ENCODE data around the gene OR52K2.

OR52K2 gene

GRCh38 chr11:4460151-4460550 is 11.1 kb downstream of the OR52K2 start:
- DNase-seq (ENCODE audit: low read depth): no peak
- no peak overlapping the region for H3K4me3 ChIP-seq (ENCODE audit: low read depth, low read length)
- no peak for TF ChIP-seq CTCF (IDR thresholded peaks at IDR 0.05; ENCODE audit: insufficient read depth, low read depth, low read length, missing control alignments)

GRCh38 chr11:4464216-4465159 is 15.4 kb downstream of the OR52K2 start:
- TF ChIP-seq CTCF (IDR thresholded peaks at IDR 0.05; ENCODE audit: insufficient read depth, low read depth, low read length, missing control alignments): no peak
- no peak overlapping the region for H3K4me3 ChIP-seq (ENCODE audit: low read depth, low read length)
- no peak for DNase-seq (ENCODE audit: low read depth)

- no peak for TF ChIP-seq CTCF (IDR thresholded peaks at IDR 0.05; ENCODE audit: insufficient read depth, low read depth, low read length, missing control alignments)
Measured at GRCh38 chr11:4465407-4465806, 16.3 kb downstream of the OR52K2 start.

GRCh38 chr11:4466131-4466870 is 17.2 kb downstream of the OR52K2 start:
- DNase-seq (ENCODE audit: low read depth): no peak
- H3K4me3 ChIP-seq (ENCODE audit: low read depth, low read length): no peak overlapping the region
- no peak for TF ChIP-seq CTCF (IDR thresholded peaks at IDR 0.05; ENCODE audit: insufficient read depth, low read depth, low read length, missing control alignments)

More at GRCh38 chr11:4465407-4465806, 16.3 kb downstream of the OR52K2 start:
- H3K4me3 ChIP-seq (ENCODE audit: low read depth, low read length): no peak overlapping the region
- DNase-seq (ENCODE audit: low read depth): no peak

GRCh38 chr11:4466871-4467442 is 17.9 kb downstream of the OR52K2 start:
- no peak for TF ChIP-seq CTCF (IDR thresholded peaks at IDR 0.05; ENCODE audit: insufficient read depth, low read depth, low read length, missing control alignments)
- no peak for DNase-seq (ENCODE audit: low read depth)

GRCh38 chr11:4467811-4468606 is 18.9 kb downstream of the OR52K2 start:
- H3K4me3 ChIP-seq (ENCODE audit: low read depth, low read length): no peak overlapping the region
- no peak for DNase-seq (ENCODE audit: low read depth)
- no peak for TF ChIP-seq CTCF (IDR thresholded peaks at IDR 0.05; ENCODE audit: insufficient read depth, low read depth, low read length, missing control alignments)

More at GRCh38 chr11:4466871-4467442, 17.9 kb downstream of the OR52K2 start:
- no peak overlapping the region for H3K4me3 ChIP-seq (ENCODE audit: low read depth, low read length)

All from GM12865 (cell line).